Erythroblast (primary cell): ENCODE results near the gene FGD6.

Experiments used
- GATA1 ChIP-seq: IDR thresholded peaks from 2 replicates; pipeline ENCODE4 v1.6.1; 2011; ENCODE audit warnings: low read depth, mild to moderate bottlenecking, control low read depth, low read length, moderate library complexity
- POLR2A ChIP-seq: IDR thresholded peaks from 2 replicates; pipeline ENCODE4 v1.6.1; 2011; ENCODE audit warnings: mild to moderate bottlenecking, low read length

- TF ChIP-seq POLR2A (no peak), GATA1 (no peak)
Observed at GRCh38 chr12:95116341-95116740, 100.9 kb downstream of the FGD6 start.
